ENCODE measurements around the gene TRPM3. TPM values are rescaled to one million over a fixed set of nuclear protein-coding genes. Genes with fewer than 3 reads are reported as not detected.

Gene TRPM3
- total RNA-seq, 2 experiments from 2014 or later = not detected

DNA sequence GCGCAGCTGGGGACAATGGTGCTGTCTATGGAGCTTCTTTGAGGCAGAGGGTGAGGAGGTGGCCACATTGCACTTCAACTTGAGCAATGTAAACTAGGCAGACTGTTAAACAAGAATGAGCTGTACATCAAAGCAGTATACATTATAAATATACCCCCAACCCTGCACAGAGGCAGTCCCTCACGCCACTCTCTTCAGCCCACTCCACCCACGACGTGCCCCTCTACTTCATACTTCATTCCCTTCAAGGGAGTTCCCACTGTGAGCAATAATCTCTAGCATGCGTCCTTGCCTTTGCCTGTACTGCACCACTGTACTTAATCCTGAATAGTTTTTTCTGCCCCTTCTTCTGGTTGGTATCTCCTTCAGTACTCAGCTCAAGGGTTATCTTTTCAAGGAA lies 14.4 kb downstream of the TRPM3 start:
- DNase-seq (no peak), ATAC-seq (ENCODE audit: poor library complexity) (no peak)
- Histone ChIP-seq H3K36me3 (ENCODE audit: insufficient read depth, low read length) (no peaks in the 10 kb centered on the region), H3K9me3 (ENCODE audit: control insufficient read depth in 1 of 2, insufficient read depth in 1 of 2, low read length in 2 of 2) (no peaks in the 10 kb centered on the region), H3K4me3 (ENCODE audit: low read length) (no peak overlapping the region), H3K27me3 (ENCODE audit: control insufficient read depth in 1 of 2, insufficient read depth in 2 of 2, low read length in 2 of 2) (no peaks in the 10 kb centered on the region), H3K27ac (ENCODE audit: low read depth in 1 of 2, low read length in 2 of 2) (no peak overlapping the region), H3K4me1 (ENCODE audit: insufficient read depth, low read length) (no peaks in the 10 kb centered on the region)
- ChIA-PET CTCF (no interaction called here), POLR2A (no interaction called here)
- TF ChIP-seq, protein P1, sequence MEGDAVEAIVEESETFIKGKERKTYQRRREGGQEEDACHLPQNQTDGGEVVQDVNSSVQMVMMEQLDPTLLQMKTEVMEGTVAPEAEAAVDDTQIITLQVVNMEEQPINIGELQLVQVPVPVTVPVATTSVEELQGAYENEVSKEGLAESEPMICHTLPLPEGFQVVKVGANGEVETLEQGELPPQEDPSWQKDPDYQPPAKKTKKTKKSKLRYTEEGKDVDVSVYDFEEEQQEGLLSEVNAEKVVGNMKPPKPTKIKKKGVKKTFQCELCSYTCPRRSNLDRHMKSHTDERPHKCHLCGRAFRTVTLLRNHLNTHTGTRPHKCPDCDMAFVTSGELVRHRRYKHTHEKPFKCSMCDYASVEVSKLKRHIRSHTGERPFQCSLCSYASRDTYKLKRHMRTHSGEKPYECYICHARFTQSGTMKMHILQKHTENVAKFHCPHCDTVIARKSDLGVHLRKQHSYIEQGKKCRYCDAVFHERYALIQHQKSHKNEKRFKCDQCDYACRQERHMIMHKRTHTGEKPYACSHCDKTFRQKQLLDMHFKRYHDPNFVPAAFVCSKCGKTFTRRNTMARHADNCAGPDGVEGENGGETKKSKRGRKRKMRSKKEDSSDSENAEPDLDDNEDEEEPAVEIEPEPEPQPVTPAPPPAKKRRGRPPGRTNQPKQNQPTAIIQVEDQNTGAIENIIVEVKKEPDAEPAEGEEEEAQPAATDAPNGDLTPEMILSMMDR (IDR thresholded peaks at IDR 0.05) = no peak
- H3K4me3 Mint-ChIP-seq = no peak overlapping the region
- intact Hi-C loops (cut with DNase I, micrococcal nuclease) = no loop called here
- H3K36me3 Mint-ChIP-seq (ENCODE audit: low read depth) = no peaks in the 10 kb centered on the region
- H3K27ac Mint-ChIP-seq = no peak overlapping the region
- H3K9me3 Mint-ChIP-seq = peaks cover 3% of the 10 kb centered on the region
- H3K4me1 Mint-ChIP-seq (ENCODE audit: low read depth) = no peaks in the 10 kb centered on the region
- no peaks in the 10 kb centered on the region for H3K27me3 Mint-ChIP-seq

DNA sequence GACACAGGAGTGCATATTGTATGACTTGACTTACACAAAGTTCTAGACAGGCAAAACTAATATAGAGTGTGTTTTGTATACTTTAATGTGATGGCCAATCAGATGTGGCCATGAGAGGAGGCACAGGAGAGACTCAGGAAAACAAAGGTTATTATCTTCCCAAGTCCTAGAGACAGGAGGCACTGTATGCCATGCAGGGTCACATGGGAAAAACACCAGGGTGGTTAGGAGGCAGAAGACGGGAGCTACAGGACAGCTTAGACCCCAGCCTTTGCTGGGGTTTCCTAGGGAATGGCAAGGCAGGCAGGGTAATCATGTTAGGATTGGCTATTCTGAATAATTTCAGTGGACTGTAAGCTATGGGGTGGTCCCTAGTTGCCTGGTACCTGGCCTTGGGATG lies 16.2 kb downstream of the TRPM3 start:
- no peak overlapping the region for H3K4me3 ChIP-seq (ENCODE audit: low read length)
- H3K4me1 ChIP-seq (ENCODE audit: insufficient read depth, low read length) = no peaks in the 10 kb centered on the region
- Mint-ChIP-seq H3K4me1 (ENCODE audit: low read depth) (no peaks in the 10 kb centered on the region), H3K27ac (no peak overlapping the region), H3K9me3 (peaks cover 3% of the 10 kb centered on the region), H3K4me3 (no peak overlapping the region), H3K27me3 (no peaks in the 10 kb centered on the region), H3K36me3 (ENCODE audit: low read depth) (no peaks in the 10 kb centered on the region)
- H3K9me3 ChIP-seq (ENCODE audit: control insufficient read depth in 1 of 2, insufficient read depth in 1 of 2, low read length in 2 of 2) = no peaks in the 10 kb centered on the region
- POLR2A ChIA-PET = no interaction called here
- TF ChIP-seq, protein P1 (IDR thresholded peaks at IDR 0.05) = no peak
- no peaks in the 10 kb centered on the region for H3K36me3 ChIP-seq (ENCODE audit: insufficient read depth, low read length)
- H3K27me3 ChIP-seq (ENCODE audit: control insufficient read depth in 1 of 2, insufficient read depth in 2 of 2, low read length in 2 of 2) = no peaks in the 10 kb centered on the region
- CTCF ChIA-PET = no interaction called here
- H3K27ac ChIP-seq (ENCODE audit: low read depth in 1 of 2, low read length in 2 of 2) = no peak overlapping the region
- intact Hi-C loops (cut with DNase I, micrococcal nuclease) = no loop called here
- DNase-seq = no peak
- no peak for ATAC-seq (ENCODE audit: poor library complexity)

DNA sequence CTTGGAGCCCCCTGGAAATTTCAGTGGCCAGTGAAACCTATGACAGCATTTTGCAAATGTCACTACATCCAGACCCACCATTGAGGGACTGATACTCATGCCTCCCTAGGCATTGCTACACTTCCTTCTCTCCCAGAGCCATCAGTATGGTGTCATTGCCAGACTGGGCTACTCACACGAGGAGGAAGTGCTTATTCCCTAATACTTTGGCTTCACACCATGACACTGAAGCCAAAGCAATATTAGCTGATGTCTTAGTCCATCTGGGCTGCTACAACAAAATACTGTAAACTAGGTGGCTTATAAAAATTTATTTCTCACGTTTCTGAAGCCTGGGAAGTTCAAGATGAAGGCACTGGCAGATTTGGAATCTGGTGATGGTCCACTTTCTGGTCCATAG lies 22.6 kb downstream of the TRPM3 start:
- DNase-seq = no peak
- no peak overlapping the region for H3K27ac ChIP-seq (ENCODE audit: low read depth in 1 of 2, low read length in 2 of 2)
- H3K4me1 ChIP-seq (ENCODE audit: insufficient read depth, low read length) = no peaks in the 10 kb centered on the region
- no peaks in the 10 kb centered on the region for H3K9me3 ChIP-seq (ENCODE audit: control insufficient read depth in 1 of 2, insufficient read depth in 1 of 2, low read length in 2 of 2)
- peaks cover 4% of the 10 kb centered on the region for H3K9me3 Mint-ChIP-seq
- H3K4me3 ChIP-seq (ENCODE audit: low read length) = no peak overlapping the region
- ATAC-seq (ENCODE audit: poor library complexity) = no peak
- H3K27ac Mint-ChIP-seq = no peak overlapping the region
- no peak overlapping the region for H3K4me3 Mint-ChIP-seq
- no peaks in the 10 kb centered on the region for H3K36me3 ChIP-seq (ENCODE audit: insufficient read depth, low read length)
- TF ChIP-seq, protein P1 (IDR thresholded peaks at IDR 0.05) = no peak
- H3K27me3 ChIP-seq (ENCODE audit: control insufficient read depth in 1 of 2, insufficient read depth in 2 of 2, low read length in 2 of 2) = no peaks in the 10 kb centered on the region
- peaks cover 10% of the 10 kb centered on the region for H3K27me3 Mint-ChIP-seq
- ChIA-PET CTCF (interaction anchor here (0.5 to 1.0 kb wide), 2 partner anchors 10 to 269 kb away, joined by 3 read pairs; no protein-coding TSS in a partner anchor), POLR2A (no interaction called here)
- H3K4me1 Mint-ChIP-seq (ENCODE audit: low read depth) = no peaks in the 10 kb centered on the region
- intact Hi-C loops (cut with DNase I, micrococcal nuclease) = no loop called here
- no peaks in the 10 kb centered on the region for H3K36me3 Mint-ChIP-seq (ENCODE audit: low read depth)

All from CD4-positive, alpha-beta T cell (primary cell).